ENCODE measurements around the gene RHBDF1.
"Not testable (repeated sequence)": the region's sequence is repeated elsewhere in the genome, so short reads cannot be mapped to it uniquely, and the experiment has no call there.

RHBDF1 gene

GRCh38 chr16:58491-59439 is 13.7 kb downstream of the RHBDF1 start:
- DNase-seq = no peak

- no peak for DNase-seq
Observed at GRCh38 chr16:57711-58110, 14.7 kb downstream of the RHBDF1 start.

- DNase-seq = no peak
Observed at GRCh38 chr16:56231-56927, 16.1 kb downstream of the RHBDF1 start.

- DNase-seq = no peak
Observed at GRCh38 chr16:55571-56136, 16.8 kb downstream of the RHBDF1 start.

GRCh38 chr16:54237-54581 is 18.2 kb downstream of the RHBDF1 start:
- DNase-seq = no peak

GRCh38 chr16:53346-54236 is 18.8 kb downstream of the RHBDF1 start, which contains the start of the genes POLR3K and SNRNP25:
TSS of gene POLR3K (minus strand) at chr16:53608. CDS start at chr16:53586, 22 bp downstream.
TSS of gene SNRNP25 (plus strand) at chr16:53828. CDS start at chr16:54017, 189 bp downstream.
- DNase-seq = peak; percentile 47 to 79

GRCh38 chr16:50769-51591 is 21.5 kb downstream of the RHBDF1 start:
- DNase-seq = no peak

- no peak for DNase-seq
Observed at GRCh38 chr16:47234-47633, 25.2 kb downstream of the RHBDF1 start.

GRCh38 chr16:46510-46909 is 25.9 kb downstream of the RHBDF1 start:
- DNase-seq = not testable (repeated sequence)

- DNase-seq = no peak
Observed at GRCh38 chr16:45454-45853, 27.0 kb downstream of the RHBDF1 start.

GRCh38 chr16:44655-45054 is 27.8 kb downstream of the RHBDF1 start:
- DNase-seq = no peak

GRCh38 chr16:43294-43693 is 29.1 kb downstream of the RHBDF1 start:
- no peak for DNase-seq

- no peak for DNase-seq
Observed at GRCh38 chr16:42691-43090, 29.7 kb downstream of the RHBDF1 start.

- no peak for DNase-seq
Observed at GRCh38 chr16:42069-42457, 30.4 kb downstream of the RHBDF1 start.

- no peak for DNase-seq
Observed at GRCh38 chr16:41439-42068, 30.9 kb downstream of the RHBDF1 start.

- DNase-seq = no peak
Observed at GRCh38 chr16:38941-39892, 33.2 kb downstream of the RHBDF1 start.

- not testable (repeated sequence) for DNase-seq
Observed at GRCh38 chr16:38206-38605, 34.2 kb downstream of the RHBDF1 start.

GRCh38 chr16:37511-37910 is 34.9 kb downstream of the RHBDF1 start:
- DNase-seq = no peak

GRCh38 chr16:36336-36984 is 36.0 kb downstream of the RHBDF1 start:
- no peak for DNase-seq

Measured in SW 1271 (cell line).